Measurements from ENCODE around the gene VPS26B. TPM values are rescaled to one million over a fixed set of nuclear protein-coding genes. Genes with fewer than 3 reads are reported as not detected.

VPS26B gene
- total and polyA plus RNA-seq, 2 experiments from 2014 or later = 28.2 to 37.3 TPM

DNA sequence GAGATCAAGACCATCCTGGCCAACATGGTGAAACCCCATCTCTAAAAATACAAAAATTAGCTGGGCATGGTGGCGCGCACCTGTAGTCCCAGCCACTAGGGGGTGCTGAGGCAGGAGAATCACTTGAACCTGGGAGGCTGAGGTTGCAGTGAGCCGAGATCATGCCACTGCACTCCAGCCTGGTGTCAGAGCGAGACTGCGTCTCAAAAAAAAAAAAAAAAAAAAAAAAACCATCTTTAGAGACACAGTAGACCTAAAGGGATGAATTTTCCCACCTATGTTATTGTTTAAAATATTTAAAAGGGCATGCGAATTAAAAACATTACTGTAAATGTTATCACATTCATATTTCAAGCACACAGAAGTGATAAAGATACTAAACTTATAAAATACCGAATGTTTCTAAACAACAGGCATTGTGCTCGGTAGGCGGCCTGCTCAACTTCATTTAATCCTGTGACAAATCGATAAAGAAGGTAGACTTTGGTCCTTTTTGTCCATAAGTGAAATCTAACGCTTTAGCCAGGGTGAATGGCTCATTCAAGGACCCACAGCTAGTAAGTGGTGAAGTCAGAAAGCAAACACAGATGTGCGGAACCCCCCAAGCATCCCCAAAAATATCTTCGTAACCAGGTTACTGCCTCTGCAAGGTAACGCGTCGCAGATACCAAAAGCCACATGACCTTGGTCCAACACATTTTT, 16.8 kb upstream of the VPS26B start:
- H3K36me3 ChIP-seq (replicated peaks; ENCODE audit: insufficient read depth, low read depth) = no peaks in the 10 kb centered on the region
- DNase-seq (ENCODE audit: low spot score) = peak; percentile 31
- TF ChIP-seq EZH2phosphoT487 (IDR thresholded peaks at IDR 0.05; ENCODE audit: low read depth, severe bottlenecking, unreplicated experiment) (no peak), EZH2 (IDR thresholded peaks at IDR 0.05; ENCODE audit: borderline replicate concordance) (no peak), CTCF (IDR thresholded peaks at IDR 0.05; ENCODE audit: poor library complexity) (peak; percentile 61)
- no peak overlapping the region for H2AFZ ChIP-seq
- H3K4me3 ChIP-seq = no peak overlapping the region
- H3K27ac ChIP-seq = no peak overlapping the region
- no peaks in the 10 kb centered on the region for H4K20me1 ChIP-seq (ENCODE audit: insufficient read depth, poor library complexity, severe bottlenecking)
- no peaks in the 10 kb centered on the region for H3K27me3 ChIP-seq
- 86% methylated on average over 15 of the region's 16 CpGs for WGBS (ENCODE audit: low lambda C conversion rate, missing lambda C conversion rate)
- no peaks in the 10 kb centered on the region for H3K4me1 ChIP-seq (ENCODE audit: insufficient read depth)
- no peaks in the 10 kb centered on the region for H3K9me2 ChIP-seq (replicated peaks; ENCODE audit: insufficient read depth)
- H3K9me3 ChIP-seq (ENCODE audit: low read depth) = no peaks in the 10 kb centered on the region
- H3K79me2 ChIP-seq = peaks cover 4% of the 10 kb centered on the region
- H3K4me2 ChIP-seq = no peak overlapping the region

GRCh38 chr11:134215836-134216235, 8.6 kb upstream of the VPS26B start:
- TF ChIP-seq CTCF (IDR thresholded peaks at IDR 0.05; ENCODE audit: poor library complexity) (no peak), EZH2 (IDR thresholded peaks at IDR 0.05; ENCODE audit: borderline replicate concordance) (no peak), EZH2phosphoT487 (IDR thresholded peaks at IDR 0.05; ENCODE audit: low read depth, severe bottlenecking, unreplicated experiment) (no peak)
- H4K20me1 ChIP-seq (ENCODE audit: insufficient read depth, poor library complexity, severe bottlenecking) = no peaks in the 10 kb centered on the region
- H3K9me2 ChIP-seq (replicated peaks; ENCODE audit: insufficient read depth) = no peaks in the 10 kb centered on the region
- no peaks in the 10 kb centered on the region for H3K9me3 ChIP-seq (ENCODE audit: low read depth)
- H3K79me2 ChIP-seq = peaks cover 20% of the 10 kb centered on the region
- WGBS (ENCODE audit: low lambda C conversion rate, missing lambda C conversion rate) = 92% methylated on average over 7 of the region's 7 CpGs
- no peaks in the 10 kb centered on the region for H3K36me3 ChIP-seq (replicated peaks; ENCODE audit: insufficient read depth, low read depth)
- no peak overlapping the region for H2AFZ ChIP-seq
- H3K27ac ChIP-seq = no peak overlapping the region
- H3K4me3 ChIP-seq = no peak overlapping the region
- no peaks in the 10 kb centered on the region for H3K4me1 ChIP-seq (ENCODE audit: insufficient read depth)
- no peaks in the 10 kb centered on the region for H3K27me3 ChIP-seq
- no peak overlapping the region for H3K4me2 ChIP-seq
- DNase-seq (ENCODE audit: low spot score) = no peak

DNA sequence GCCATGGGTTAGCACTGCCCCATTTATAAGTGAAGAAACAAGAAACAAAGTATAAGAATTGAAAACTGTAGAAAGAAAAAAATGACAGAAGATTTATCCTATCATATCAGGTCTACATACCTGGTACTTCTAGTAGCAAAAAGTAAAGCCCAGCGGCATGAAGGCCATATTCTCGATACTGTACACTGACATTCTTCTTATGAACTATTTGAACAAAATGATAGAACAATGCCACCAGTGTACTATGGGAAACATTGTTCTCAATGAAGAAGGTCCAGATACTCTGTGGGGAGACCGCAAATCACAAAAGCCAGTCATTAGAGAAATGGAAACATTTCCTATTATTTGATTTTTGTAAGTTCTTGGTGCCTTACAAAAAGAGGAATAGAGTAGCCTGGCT, 7.7 kb upstream of the VPS26B start:
- peaks cover 21% of the 10 kb centered on the region for H3K79me2 ChIP-seq
- no peak for DNase-seq (ENCODE audit: low spot score)
- H3K4me1 ChIP-seq (ENCODE audit: insufficient read depth) = no peaks in the 10 kb centered on the region
- WGBS (ENCODE audit: low lambda C conversion rate, missing lambda C conversion rate) = 100% methylated on average over 3 of the region's 3 CpGs
- no peak overlapping the region for H3K27ac ChIP-seq
- H4K20me1 ChIP-seq (ENCODE audit: insufficient read depth, poor library complexity, severe bottlenecking) = no peaks in the 10 kb centered on the region
- no peak overlapping the region for H3K4me2 ChIP-seq
- H3K27me3 ChIP-seq = no peaks in the 10 kb centered on the region
- no peak overlapping the region for H3K4me3 ChIP-seq
- H3K9me3 ChIP-seq (ENCODE audit: low read depth) = no peaks in the 10 kb centered on the region
- H3K9me2 ChIP-seq (replicated peaks; ENCODE audit: insufficient read depth) = no peaks in the 10 kb centered on the region
- H3K36me3 ChIP-seq (replicated peaks; ENCODE audit: insufficient read depth, low read depth) = no peaks in the 10 kb centered on the region
- H2AFZ ChIP-seq = no peak overlapping the region
- TF ChIP-seq EZH2phosphoT487 (IDR thresholded peaks at IDR 0.05; ENCODE audit: low read depth, severe bottlenecking, unreplicated experiment) (no peak), EZH2 (IDR thresholded peaks at IDR 0.05; ENCODE audit: borderline replicate concordance) (no peak), CTCF (IDR thresholded peaks at IDR 0.05; ENCODE audit: poor library complexity) (no peak)
